ENCODE data around the gene SKIL. TPM values are rescaled to one million over a fixed set of nuclear protein-coding genes. Genes with fewer than 3 reads are reported as not detected.

Gene SKIL
- total and polyA plus RNA-seq, 10 donors: 9.1 to 48.2 (median 33.4) TPM

DNA sequence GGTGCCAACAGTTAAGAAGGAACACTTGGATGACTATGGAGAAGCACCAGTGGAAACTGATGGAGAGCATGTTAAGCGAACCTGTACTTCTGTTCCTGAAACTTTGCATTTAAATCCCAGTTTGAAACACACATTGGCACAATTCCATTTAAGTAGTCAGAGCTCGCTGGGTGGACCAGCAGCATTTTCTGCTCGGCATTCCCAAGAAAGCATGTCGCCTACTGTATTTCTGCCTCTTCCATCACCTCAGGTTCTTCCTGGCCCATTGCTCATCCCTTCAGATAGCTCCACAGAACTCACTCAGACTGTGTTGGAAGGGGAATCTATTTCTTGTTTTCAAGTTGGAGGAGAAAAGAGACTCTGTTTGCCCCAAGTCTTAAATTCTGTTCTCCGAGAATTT is 3.0 kb downstream of the SKIL start:
- DNase-seq: no peak
- no peaks in the 10 kb centered on the region for H3K27me3 ChIP-seq (replicated peaks in 1 of 7)
- intact Hi-C loops (cut with DNase I; ENCODE audit: low total_unique reads): no loop called here
- H3K27ac ChIP-seq: peak overlapping the region in 2 of 8 donors; percentile 9 to 32
- TF ChIP-seq, protein P1, sequence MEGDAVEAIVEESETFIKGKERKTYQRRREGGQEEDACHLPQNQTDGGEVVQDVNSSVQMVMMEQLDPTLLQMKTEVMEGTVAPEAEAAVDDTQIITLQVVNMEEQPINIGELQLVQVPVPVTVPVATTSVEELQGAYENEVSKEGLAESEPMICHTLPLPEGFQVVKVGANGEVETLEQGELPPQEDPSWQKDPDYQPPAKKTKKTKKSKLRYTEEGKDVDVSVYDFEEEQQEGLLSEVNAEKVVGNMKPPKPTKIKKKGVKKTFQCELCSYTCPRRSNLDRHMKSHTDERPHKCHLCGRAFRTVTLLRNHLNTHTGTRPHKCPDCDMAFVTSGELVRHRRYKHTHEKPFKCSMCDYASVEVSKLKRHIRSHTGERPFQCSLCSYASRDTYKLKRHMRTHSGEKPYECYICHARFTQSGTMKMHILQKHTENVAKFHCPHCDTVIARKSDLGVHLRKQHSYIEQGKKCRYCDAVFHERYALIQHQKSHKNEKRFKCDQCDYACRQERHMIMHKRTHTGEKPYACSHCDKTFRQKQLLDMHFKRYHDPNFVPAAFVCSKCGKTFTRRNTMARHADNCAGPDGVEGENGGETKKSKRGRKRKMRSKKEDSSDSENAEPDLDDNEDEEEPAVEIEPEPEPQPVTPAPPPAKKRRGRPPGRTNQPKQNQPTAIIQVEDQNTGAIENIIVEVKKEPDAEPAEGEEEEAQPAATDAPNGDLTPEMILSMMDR (IDR thresholded peaks at IDR 0.05 in 8 of 11, conservative IDR thresholded peaks at IDR 0.05 in 3 of 11): no peak
- TF ChIP-seq POLR2A (IDR thresholded peaks at IDR 0.05): no peak
- TF ChIP-seq POLR2AphosphoS5 (IDR thresholded peaks at IDR 0.05): no peak
- H3K9me3 ChIP-seq: no peaks in the 10 kb centered on the region
- H3K4me3 ChIP-seq: peak overlapping the region in 1 of 8 donors; percentile 27
- 90 to 98% (median 96%) methylated on average over 5 of the region's 5 CpGs for WGBS, 5 donors
- H3K4me1 ChIP-seq: peaks cover 24 to 85% (median 70%) of the 10 kb centered on the region in 6 donors
- peaks cover 0 to 28% (median 3%) of the 10 kb centered on the region in 6 donors for H3K36me3 ChIP-seq

DNA sequence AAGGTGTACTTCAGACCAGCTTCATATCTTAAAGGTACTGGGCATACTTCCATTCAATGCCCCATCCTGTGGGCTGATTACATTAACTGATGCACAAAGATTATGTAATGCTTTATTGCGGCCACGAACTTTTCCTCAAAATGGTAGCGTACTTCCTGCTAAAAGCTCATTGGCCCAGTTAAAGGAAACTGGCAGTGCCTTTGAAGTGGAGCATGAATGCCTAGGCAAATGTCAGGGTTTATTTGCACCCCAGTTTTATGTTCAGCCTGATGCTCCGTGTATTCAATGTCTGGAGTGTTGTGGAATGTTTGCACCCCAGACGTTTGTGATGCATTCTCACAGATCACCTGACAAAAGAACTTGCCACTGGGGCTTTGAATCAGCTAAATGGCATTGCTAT is 3.4 kb downstream of the SKIL start:
- DNase-seq: no peak
- intact Hi-C loops (cut with DNase I; ENCODE audit: low total_unique reads): no loop called here
- Histone ChIP-seq H3K36me3 (peaks cover 0 to 28% (median 3%) of the 10 kb centered on the region in 6 donors), H3K4me1 (peaks cover 21 to 85% (median 66%) of the 10 kb centered on the region in 6 donors), H3K27ac (peak overlapping the region in 2 of 8 donors; percentile 9 to 32), H3K9me3 (no peaks in the 10 kb centered on the region), H3K4me3 (peak overlapping the region in 1 of 8 donors; percentile 27), H3K27me3 (replicated peaks in 1 of 7) (no peaks in the 10 kb centered on the region)
- TF ChIP-seq, protein P1 (IDR thresholded peaks at IDR 0.05 in 8 of 11, conservative IDR thresholded peaks at IDR 0.05 in 3 of 11): no peak
- no peak for TF ChIP-seq POLR2AphosphoS5 (IDR thresholded peaks at IDR 0.05)
- no peak for TF ChIP-seq POLR2A (IDR thresholded peaks at IDR 0.05)
- 49 to 75% (median 68%) methylated on average over 5 of the region's 5 CpGs for whole genome bisulfite sequencing, 5 donors

DNA sequence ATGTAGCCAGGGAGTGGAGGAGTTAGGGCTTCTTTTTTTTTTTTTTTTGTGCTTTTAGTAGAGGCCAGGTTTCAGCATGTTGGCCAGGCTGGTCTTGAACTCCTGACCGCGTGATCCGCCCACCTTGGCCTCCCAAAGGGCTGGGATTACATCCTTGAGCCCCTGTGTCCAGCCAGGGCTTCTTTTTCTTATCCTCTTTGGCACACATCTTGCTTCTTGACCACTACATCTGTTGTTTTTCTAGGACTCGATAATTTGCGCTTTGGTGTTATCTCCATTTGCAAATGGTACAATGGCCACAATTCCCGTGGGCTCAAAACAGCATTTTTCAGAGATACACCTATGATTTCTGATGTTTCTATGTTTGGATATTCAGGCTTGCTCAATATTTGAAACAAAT is 4.2 kb downstream of the SKIL start:
- Histone ChIP-seq H3K4me3 (no peak overlapping the region), H3K36me3 (peaks cover 0 to 28% (median 3%) of the 10 kb centered on the region in 6 donors), H3K9me3 (no peaks in the 10 kb centered on the region), H3K4me1 (peaks cover 21 to 84% (median 61%) of the 10 kb centered on the region in 6 donors), H3K27ac (no peak overlapping the region), H3K27me3 (replicated peaks in 1 of 7) (no peaks in the 10 kb centered on the region)
- no peak for DNase-seq
- intact Hi-C loops (cut with DNase I; ENCODE audit: low total_unique reads): no loop called here
- 88 to 97% (median 95%) methylated on average over 6 of the region's 6 CpGs for WGBS, 5 donors
- no peak for TF ChIP-seq POLR2A (IDR thresholded peaks at IDR 0.05)
- TF ChIP-seq, protein P1 (IDR thresholded peaks at IDR 0.05 in 8 of 11, conservative IDR thresholded peaks at IDR 0.05 in 3 of 11): no peak
- no peak for TF ChIP-seq POLR2AphosphoS5 (IDR thresholded peaks at IDR 0.05)

DNA sequence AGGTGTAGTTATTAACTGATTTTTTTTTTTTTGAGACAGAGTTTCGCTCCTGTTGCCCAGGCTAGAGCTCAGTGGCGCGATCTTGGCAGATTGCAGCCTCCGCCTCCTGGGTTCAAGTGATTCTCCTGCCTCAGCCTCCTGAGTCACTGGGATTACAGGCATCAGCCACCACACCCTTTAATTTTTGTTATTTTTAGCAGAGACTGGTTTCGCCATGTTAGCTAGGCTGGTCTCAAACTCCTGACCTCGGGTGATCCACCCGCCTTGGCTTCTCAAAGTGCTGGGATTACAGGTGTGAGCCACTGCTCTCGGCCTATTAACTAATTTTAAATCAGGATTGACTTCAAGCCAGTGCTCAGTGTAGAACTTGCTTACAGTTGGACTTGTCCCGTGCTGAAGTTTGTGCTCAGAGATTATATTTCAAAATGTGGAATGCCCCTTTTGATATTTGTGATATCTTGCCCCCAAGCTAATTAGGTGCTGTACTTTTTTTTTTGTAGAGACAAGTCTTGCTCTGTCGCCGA is 6.0 kb downstream of the SKIL start:
- peaks cover 0 to 28% (median 5%) of the 10 kb centered on the region in 6 donors for H3K36me3 ChIP-seq
- no peak for DNase-seq
- peak overlapping the region in 1 of 8 donors; percentile 1 for H3K27ac ChIP-seq
- no peaks in the 10 kb centered on the region for H3K27me3 ChIP-seq (replicated peaks in 1 of 7)
- peaks cover 19 to 96% (median 70%) of the 10 kb centered on the region in 6 donors for H3K4me1 ChIP-seq
- intact Hi-C loops (cut with DNase I; ENCODE audit: low total_unique reads): no loop called here
- no peaks in the 10 kb centered on the region for H3K9me3 ChIP-seq
- H3K4me3 ChIP-seq: no peak overlapping the region
- 85 to 97% (median 94%) methylated on average over 11 of the region's 11 CpGs for WGBS, 5 donors
- TF ChIP-seq POLR2A (IDR thresholded peaks at IDR 0.05): no peak
- TF ChIP-seq POLR2AphosphoS5 (IDR thresholded peaks at IDR 0.05): no peak
- TF ChIP-seq, protein P1 (IDR thresholded peaks at IDR 0.05 in 8 of 11, conservative IDR thresholded peaks at IDR 0.05 in 3 of 11): no peak
